Measurements from ENCODE around the gene MRPL53.

Gene MRPL53

DNA sequence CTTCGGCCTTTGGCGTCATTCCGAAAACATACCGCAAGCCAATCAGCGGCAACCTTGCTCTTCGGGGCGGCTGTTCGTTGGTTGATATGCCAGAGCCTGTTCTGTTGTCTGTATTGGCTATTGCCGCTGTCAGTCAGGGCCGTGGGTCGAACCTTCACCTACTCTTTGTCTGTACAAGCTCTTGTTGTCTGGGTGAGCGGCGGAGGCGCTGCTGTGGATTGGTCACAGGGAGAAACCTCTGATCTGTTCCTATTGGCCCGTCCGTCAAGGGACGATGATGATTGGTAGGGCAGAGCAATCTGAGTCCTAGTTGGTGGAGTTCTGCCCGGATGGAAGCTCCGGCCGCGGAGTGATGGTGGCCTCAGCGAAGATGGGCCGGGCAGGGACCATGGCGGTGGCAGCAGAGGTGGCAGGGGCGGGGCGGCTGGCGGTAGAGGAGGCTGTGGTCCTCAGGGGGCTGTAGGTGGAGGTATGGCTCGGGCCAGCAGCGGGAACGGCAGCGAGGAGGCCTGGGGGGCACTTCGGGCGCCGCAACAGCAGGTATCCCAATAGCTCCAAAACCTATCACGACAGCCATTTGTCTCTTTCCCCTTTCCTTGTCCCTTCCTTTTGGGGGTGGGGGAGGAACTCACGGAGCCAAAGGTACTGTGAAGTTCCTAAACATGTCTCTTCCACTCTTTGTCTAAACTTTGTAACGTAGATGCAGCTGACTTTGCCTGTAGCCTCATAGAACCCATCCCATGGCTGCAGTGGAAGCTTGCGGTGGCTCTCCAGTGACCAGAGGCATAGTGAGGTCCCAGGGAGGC is 14.1 kb downstream of the MRPL53 start, which contains the start of gene WBP1:
WBP1 (plus strand) TSS at position 307 of the 806 bp plus-strand sequence; CDS start at position 472, 165 bp downstream.
- Histone ChIP-seq H3K4me1 (ENCODE audit: control insufficient read depth, insufficient read depth, low read length) (peaks cover 5% of the 10 kb centered on the region), H3K9me3 (ENCODE audit: control insufficient read depth, insufficient read depth, low read depth, low read length) (no peaks in the 10 kb centered on the region), H3K27ac (ENCODE audit: extremely low read depth, low read depth, low read length) (peak within 1 kb of the TSS; percentile 96), H3K4me3 (ENCODE audit: low read depth, low read length) (peak within 1 kb of the TSS; percentile 82), H3K36me3 (ENCODE audit: control insufficient read depth in 2 of 2, insufficient read depth in 1 of 2, low read length in 2 of 2) (peaks cover 0 to 35% of the 10 kb centered on the region in 2 experiments; a peak in 1 of 3 replicates)
- CTCF ChIA-PET, result interaction anchor here (0.6 to 1.1 kb wide), 2 partner anchors 9 to 1821 kb away, joined by 3 read pairs; no protein-coding TSS in a partner anchor
- POLR2A ChIA-PET, result interaction anchor here (0.6 to 3.8 kb wide), 24 partner anchors 9 to 280 kb away, joined by 3 to 44 read pairs (median 5); partner anchors contain the start of genes AUP1, C2orf81, CCDC142 and HTRA2
- TF ChIP-seq ZNF600 (tag by site-specific recombination; IDR thresholded peaks at IDR 0.05) (peak; percentile 20; the same call in 1 of the 2 replicates), ZNF791 (tag by site-specific recombination; IDR thresholded peaks at IDR 0.05) (no peak), MZF1 (tag by site-specific recombination; IDR thresholded peaks at IDR 0.05; ENCODE audit: borderline replicate concordance) (no peak), ZNF501 (tag by site-specific recombination; IDR thresholded peaks at IDR 0.05) (0 out of 2 replicates have a peak, but pooled peaks have one; percentile 26), SP3 (tag by site-specific recombination; IDR thresholded peaks at IDR 0.05) (peak; percentile 59; the same call in 1 of the 2 replicates), ZNF10 (tag by site-specific recombination; IDR thresholded peaks at IDR 0.05) (peak; percentile 70), ZNF585B (tag by site-specific recombination; IDR thresholded peaks at IDR 0.05) (no peak), ZBTB48 (tag by site-specific recombination; IDR thresholded peaks at IDR 0.05) (peak; percentile 73), ZBTB17 (tag by site-specific recombination; IDR thresholded peaks at IDR 0.05) (peak; percentile 29; the same call in 1 of the 2 replicates), ZNF837 (tag by site-specific recombination; IDR thresholded peaks at IDR 0.05) (no peak), ZNF610 (tag by site-specific recombination; IDR thresholded peaks at IDR 0.05; ENCODE audit: borderline replicate concordance) (no peak), ZNF146 (tag by site-specific recombination; IDR thresholded peaks at IDR 0.05) (no peak), YY1 (tag by site-specific recombination; IDR thresholded peaks at IDR 0.05) (peak; percentile 84; the same call in 1 of the 2 replicates), ZNF777 (tag by site-specific recombination; IDR thresholded peaks at IDR 0.05; ENCODE audit: borderline replicate concordance) (no peak), SP2 (tag by site-specific recombination; IDR thresholded peaks at IDR 0.05) (peak; percentile 94), TRIM28 (IDR thresholded peaks at IDR 0.05; ENCODE audit: borderline replicate concordance, low read length) (0 out of 2 replicates have a peak, but pooled peaks have one; percentile 10), KLF9 (tag by site-specific recombination; IDR thresholded peaks at IDR 0.05; ENCODE audit: low read depth) (peak; percentile 58), ZNF677 (tag by site-specific recombination; IDR thresholded peaks at IDR 0.05) (no peak), ZNF792 (tag by site-specific recombination; IDR thresholded peaks at IDR 0.05) (no peak), ZNF157 (tag by site-specific recombination; IDR thresholded peaks at IDR 0.05) (no peak)
- TF ChIP-seq, protein P1, sequence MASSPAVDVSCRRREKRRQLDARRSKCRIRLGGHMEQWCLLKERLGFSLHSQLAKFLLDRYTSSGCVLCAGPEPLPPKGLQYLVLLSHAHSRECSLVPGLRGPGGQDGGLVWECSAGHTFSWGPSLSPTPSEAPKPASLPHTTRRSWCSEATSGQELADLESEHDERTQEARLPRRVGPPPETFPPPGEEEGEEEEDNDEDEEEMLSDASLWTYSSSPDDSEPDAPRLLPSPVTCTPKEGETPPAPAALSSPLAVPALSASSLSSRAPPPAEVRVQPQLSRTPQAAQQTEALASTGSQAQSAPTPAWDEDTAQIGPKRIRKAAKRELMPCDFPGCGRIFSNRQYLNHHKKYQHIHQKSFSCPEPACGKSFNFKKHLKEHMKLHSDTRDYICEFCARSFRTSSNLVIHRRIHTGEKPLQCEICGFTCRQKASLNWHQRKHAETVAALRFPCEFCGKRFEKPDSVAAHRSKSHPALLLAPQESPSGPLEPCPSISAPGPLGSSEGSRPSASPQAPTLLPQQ (tag by site-specific recombination; IDR thresholded peaks at IDR 0.05), result 0 out of 2 replicates have a peak, but pooled peaks have one; percentile 14
- TF ChIP-seq, protein P2, sequence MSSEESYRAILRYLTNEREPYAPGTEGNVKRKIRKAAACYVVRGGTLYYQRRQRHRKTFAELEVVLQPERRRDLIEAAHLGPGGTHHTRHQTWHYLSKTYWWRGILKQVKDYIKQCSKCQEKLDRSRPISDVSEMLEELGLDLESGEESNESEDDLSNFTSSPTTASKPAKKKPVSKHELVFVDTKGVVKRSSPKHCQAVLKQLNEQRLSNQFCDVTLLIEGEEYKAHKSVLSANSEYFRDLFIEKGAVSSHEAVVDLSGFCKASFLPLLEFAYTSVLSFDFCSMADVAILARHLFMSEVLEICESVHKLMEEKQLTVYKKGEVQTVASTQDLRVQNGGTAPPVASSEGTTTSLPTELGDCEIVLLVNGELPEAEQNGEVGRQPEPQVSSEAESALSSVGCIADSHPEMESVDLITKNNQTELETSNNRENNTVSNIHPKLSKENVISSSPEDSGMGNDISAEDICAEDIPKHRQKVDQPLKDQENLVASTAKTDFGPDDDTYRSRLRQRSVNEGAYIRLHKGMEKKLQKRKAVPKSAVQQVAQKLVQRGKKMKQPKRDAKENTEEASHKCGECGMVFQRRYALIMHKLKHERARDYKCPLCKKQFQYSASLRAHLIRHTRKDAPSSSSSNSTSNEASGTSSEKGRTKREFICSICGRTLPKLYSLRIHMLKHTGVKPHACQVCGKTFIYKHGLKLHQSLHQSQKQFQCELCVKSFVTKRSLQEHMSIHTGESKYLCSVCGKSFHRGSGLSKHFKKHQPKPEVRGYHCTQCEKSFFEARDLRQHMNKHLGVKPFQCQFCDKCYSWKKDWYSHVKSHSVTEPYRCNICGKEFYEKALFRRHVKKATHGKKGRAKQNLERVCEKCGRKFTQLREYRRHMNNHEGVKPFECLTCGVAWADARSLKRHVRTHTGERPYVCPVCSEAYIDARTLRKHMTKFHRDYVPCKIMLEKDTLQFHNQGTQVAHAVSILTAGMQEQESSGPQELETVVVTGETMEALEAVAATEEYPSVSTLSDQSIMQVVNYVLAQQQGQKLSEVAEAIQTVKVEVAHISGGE (tag by site-specific recombination; conservative IDR thresholded peaks at IDR 0.05; ENCODE audit: low read depth), result peak; percentile 75
- TF ChIP-seq, protein P3, sequence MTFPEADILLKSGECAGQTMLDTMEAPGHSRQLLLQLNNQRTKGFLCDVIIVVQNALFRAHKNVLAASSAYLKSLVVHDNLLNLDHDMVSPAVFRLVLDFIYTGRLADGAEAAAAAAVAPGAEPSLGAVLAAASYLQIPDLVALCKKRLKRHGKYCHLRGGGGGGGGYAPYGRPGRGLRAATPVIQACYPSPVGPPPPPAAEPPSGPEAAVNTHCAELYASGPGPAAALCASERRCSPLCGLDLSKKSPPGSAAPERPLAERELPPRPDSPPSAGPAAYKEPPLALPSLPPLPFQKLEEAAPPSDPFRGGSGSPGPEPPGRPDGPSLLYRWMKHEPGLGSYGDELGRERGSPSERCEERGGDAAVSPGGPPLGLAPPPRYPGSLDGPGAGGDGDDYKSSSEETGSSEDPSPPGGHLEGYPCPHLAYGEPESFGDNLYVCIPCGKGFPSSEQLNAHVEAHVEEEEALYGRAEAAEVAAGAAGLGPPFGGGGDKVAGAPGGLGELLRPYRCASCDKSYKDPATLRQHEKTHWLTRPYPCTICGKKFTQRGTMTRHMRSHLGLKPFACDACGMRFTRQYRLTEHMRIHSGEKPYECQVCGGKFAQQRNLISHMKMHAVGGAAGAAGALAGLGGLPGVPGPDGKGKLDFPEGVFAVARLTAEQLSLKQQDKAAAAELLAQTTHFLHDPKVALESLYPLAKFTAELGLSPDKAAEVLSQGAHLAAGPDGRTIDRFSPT (tag by site-specific recombination; IDR thresholded peaks at IDR 0.05), result peak; percentile 92
- TF ChIP-seq, protein P4, sequence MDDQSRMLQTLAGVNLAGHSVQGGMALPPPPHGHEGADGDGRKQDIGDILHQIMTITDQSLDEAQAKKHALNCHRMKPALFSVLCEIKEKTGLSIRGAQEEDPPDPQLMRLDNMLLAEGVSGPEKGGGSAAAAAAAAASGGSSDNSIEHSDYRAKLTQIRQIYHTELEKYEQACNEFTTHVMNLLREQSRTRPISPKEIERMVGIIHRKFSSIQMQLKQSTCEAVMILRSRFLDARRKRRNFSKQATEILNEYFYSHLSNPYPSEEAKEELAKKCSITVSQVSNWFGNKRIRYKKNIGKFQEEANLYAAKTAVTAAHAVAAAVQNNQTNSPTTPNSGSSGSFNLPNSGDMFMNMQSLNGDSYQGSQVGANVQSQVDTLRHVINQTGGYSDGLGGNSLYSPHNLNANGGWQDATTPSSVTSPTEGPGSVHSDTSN (CRISPR knock-in tag; IDR thresholded peaks at IDR 0.05), result 0 out of 2 replicates have a peak, but pooled peaks have one; percentile 39
- TF ChIP-seq, protein P5, sequence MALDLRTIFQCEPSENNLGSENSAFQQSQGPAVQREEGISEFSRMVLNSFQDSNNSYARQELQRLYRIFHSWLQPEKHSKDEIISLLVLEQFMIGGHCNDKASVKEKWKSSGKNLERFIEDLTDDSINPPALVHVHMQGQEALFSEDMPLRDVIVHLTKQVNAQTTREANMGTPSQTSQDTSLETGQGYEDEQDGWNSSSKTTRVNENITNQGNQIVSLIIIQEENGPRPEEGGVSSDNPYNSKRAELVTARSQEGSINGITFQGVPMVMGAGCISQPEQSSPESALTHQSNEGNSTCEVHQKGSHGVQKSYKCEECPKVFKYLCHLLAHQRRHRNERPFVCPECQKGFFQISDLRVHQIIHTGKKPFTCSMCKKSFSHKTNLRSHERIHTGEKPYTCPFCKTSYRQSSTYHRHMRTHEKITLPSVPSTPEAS (tag by site-specific recombination; IDR thresholded peaks at IDR 0.05), result no peak

Measured in HEK293 (cell line).